CD4-positive, alpha-beta T cell treated with Interleukin-17A for 1 hour (primary cell): ENCODE measurements around the gene PTTG1IP.

Experiments used
- DNase-seq: peaks from one replicate; pipeline ENCODE4 v3.0.0-alpha.2; 2020

Gene PTTG1IP

GRCh38 chr21:44799646-44800045 is 73.8 kb downstream of the PTTG1IP start:
- DNase-seq, result no peak
